HG03439 (cell line): ENCODE measurements around the gene ZIC4.

Experiments used
- ATAC-seq: cut with Tn5 transposase; IDR thresholded peaks from one replicate; pipeline ENCODE4 v1.9.1; 2021; ENCODE audit warnings: mild to moderate bottlenecking, moderate library complexity; ENCODE audit not compliant: unreplicated experiment

The ZIC4 gene

GRCh38 chr3:147391781-147392624 lies 14.3 kb downstream of the ZIC4 start:
- ATAC-seq: no peak

GRCh38 chr3:147390589-147391569 lies 15.5 kb downstream of the ZIC4 start:
- ATAC-seq: no peak

- no peak for ATAC-seq
Observed at GRCh38 chr3:147389717-147390116, 16.6 kb downstream of the ZIC4 start.

GRCh38 chr3:147388700-147389580 lies 17.4 kb downstream of the ZIC4 start:
- no peak for ATAC-seq

GRCh38 chr3:147387885-147388699 lies 18.3 kb downstream of the ZIC4 start:
- ATAC-seq: no peak

- ATAC-seq: no peak
Observed at GRCh38 chr3:147387291-147387884, 19.0 kb downstream of the ZIC4 start.

- no peak for ATAC-seq
Observed at GRCh38 chr3:147385059-147386012, 21.0 kb downstream of the ZIC4 start.

GRCh38 chr3:147384210-147385058 lies 21.9 kb downstream of the ZIC4 start:
- no peak for ATAC-seq

- no peak for ATAC-seq
Observed at GRCh38 chr3:147383617-147384016, 22.7 kb downstream of the ZIC4 start.

- ATAC-seq: no peak
Observed at GRCh38 chr3:147381596-147381995, 24.7 kb downstream of the ZIC4 start.

GRCh38 chr3:147380977-147381376 lies 25.4 kb downstream of the ZIC4 start:
- no peak for ATAC-seq

- no peak for ATAC-seq
Observed at GRCh38 chr3:147380387-147380951, 25.9 kb downstream of the ZIC4 start.

- ATAC-seq: no peak
Observed at GRCh38 chr3:147379651-147380050, 26.7 kb downstream of the ZIC4 start.

- ATAC-seq: no peak
Observed at GRCh38 chr3:147377412-147378367, 28.7 kb downstream of the ZIC4 start.

- ATAC-seq: no peak
Observed at GRCh38 chr3:147373301-147373700, 33.0 kb downstream of the ZIC4 start.

- no peak for ATAC-seq
Observed at GRCh38 chr3:147372525-147373027, 33.8 kb downstream of the ZIC4 start.
